22Rv1 (cell line): ENCODE results near the gene RFC2.
A peak's percentile ranks its signal among the peaks of the same experiment; 100 is the strongest.
"Not testable (repeated sequence)": the region's sequence is repeated elsewhere in the genome, so short reads cannot be mapped to it uniquely, and the experiment has no call there.

Experiments
- H3K27ac ChIP-seq: fragments of 450-650 bp; 2 replicates; pipeline ENCODE4 v1.5.1; 2017
- CTCF ChIP-seq: fragments of 450-650 bp; IDR thresholded peaks from 2 replicates; pipeline ENCODE4 v1.5.1; 2017; ENCODE audit warnings: mild to moderate bottlenecking
- ZFX ChIP-seq: fragments of 450-650 bp; IDR thresholded peaks from 2 replicates; pipeline ENCODE4 v1.6.1; 2017; ENCODE audit warnings: antibody characterized with exemption, borderline replicate concordance

RFC2 gene

GRCh38 chr7:74212661-74213060 is 41.5 kb downstream of the RFC2 start:
- TF ChIP-seq ZFX (no peak), CTCF (no peak)
- H3K27ac ChIP-seq = no peak overlapping the region

- not testable (repeated sequence) for H3K27ac ChIP-seq
Measured at GRCh38 chr7:74208241-74208640, 46.0 kb downstream of the RFC2 start.

- no peak overlapping the region for H3K27ac ChIP-seq
Measured at GRCh38 chr7:74207586-74207985, 46.6 kb downstream of the RFC2 start.

GRCh38 chr7:74206589-74207120 is 47.5 kb downstream of the RFC2 start:
- H3K27ac ChIP-seq = no peak overlapping the region
- TF ChIP-seq ZFX (no peak), CTCF (peak; percentile 100)

More at GRCh38 chr7:74207586-74207985, 46.6 kb downstream of the RFC2 start:
- TF ChIP-seq CTCF (no peak), ZFX (no peak)

- H3K27ac ChIP-seq = 0 out of 2 replicates have a peak overlapping the region, but pooled peaks have one; percentile 3
Measured at GRCh38 chr7:74206052-74206451, 48.1 kb downstream of the RFC2 start.

- no peak for TF ChIP-seq ZFX
- no peak for TF ChIP-seq CTCF
- no peak overlapping the region for H3K27ac ChIP-seq
Measured at GRCh38 chr7:74203956-74204618, 50.1 kb downstream of the RFC2 start.

- peak; percentile 67 for TF ChIP-seq CTCF
- no peak for TF ChIP-seq ZFX
- no peak overlapping the region for H3K27ac ChIP-seq
Measured at GRCh38 chr7:74202841-74203556, 51.2 kb downstream of the RFC2 start.

GRCh38 chr7:74199551-74200355 is 54.4 kb downstream of the RFC2 start:
- peak overlapping the region; percentile 2; the same call in 1 of the 2 replicates for H3K27ac ChIP-seq
- TF ChIP-seq CTCF (no peak), ZFX (no peak)
